Hepatocyte (in vitro differentiated cells): ENCODE data around the gene PIM3.

Experiments
- EZH2phosphoT487 ChIP-seq: fragments of 200-600 bp; sonication (generic); IDR thresholded peaks from one replicate; pipeline ENCODE4 v1.6.1; 2018; ENCODE audit warnings: antibody characterized with exemption, mild to moderate bottlenecking, low read depth, moderate library complexity; ENCODE audit not compliant: unreplicated experiment, severe bottlenecking
- TF ChIP-seq, protein P1 (sequence below): fragments of 200-600 bp; sonication (generic); IDR thresholded peaks from 2 replicates; pipeline ENCODE4 v1.5.1; 2016; ENCODE audit warnings: antibody characterized with exemption, mild to moderate bottlenecking; ENCODE audit not compliant: poor library complexity

DNA sequence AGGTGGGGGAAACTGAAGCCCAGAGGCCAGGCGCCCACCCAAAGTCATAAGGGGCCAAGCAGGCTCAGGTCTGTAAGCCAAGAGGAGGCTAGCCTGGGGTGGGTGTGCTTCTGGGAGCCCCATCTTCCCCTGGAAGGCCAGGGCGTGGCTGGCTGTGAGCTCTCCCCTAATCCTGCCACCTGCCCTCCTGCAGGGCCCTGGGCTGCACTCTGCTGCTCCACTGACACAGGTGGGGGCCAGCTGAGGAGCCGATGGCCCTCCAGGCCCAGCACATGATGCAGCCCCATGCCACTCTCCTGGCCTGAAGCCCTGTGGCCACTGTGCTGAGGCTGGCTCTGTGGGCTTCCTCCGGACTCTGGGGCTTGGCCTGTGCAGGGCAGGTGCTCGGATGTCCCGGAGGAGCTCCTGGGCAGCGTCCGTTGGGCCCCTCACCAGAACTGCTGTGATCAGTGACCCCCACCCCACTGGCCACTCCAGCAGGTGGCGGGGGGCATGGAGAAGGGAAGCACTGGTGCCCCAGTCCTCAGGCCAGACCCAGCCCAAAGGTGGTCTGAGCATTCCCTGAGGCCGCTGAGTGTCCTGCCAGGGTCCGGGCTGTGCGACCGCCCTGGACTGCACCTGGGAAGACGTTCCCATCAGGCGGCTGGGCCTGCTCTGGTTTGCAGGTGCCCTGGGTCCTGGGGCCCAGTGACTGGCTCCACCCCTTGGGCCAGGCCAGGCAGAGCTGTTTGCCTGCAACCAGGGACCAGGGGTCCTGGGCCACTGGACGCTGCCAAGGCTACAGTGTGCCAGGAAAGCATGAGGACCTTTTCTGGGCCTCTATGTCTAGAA is 8.5 kb downstream of the PIM3 start:
- no peak for TF ChIP-seq EZH2phosphoT487
- TF ChIP-seq, protein P1, sequence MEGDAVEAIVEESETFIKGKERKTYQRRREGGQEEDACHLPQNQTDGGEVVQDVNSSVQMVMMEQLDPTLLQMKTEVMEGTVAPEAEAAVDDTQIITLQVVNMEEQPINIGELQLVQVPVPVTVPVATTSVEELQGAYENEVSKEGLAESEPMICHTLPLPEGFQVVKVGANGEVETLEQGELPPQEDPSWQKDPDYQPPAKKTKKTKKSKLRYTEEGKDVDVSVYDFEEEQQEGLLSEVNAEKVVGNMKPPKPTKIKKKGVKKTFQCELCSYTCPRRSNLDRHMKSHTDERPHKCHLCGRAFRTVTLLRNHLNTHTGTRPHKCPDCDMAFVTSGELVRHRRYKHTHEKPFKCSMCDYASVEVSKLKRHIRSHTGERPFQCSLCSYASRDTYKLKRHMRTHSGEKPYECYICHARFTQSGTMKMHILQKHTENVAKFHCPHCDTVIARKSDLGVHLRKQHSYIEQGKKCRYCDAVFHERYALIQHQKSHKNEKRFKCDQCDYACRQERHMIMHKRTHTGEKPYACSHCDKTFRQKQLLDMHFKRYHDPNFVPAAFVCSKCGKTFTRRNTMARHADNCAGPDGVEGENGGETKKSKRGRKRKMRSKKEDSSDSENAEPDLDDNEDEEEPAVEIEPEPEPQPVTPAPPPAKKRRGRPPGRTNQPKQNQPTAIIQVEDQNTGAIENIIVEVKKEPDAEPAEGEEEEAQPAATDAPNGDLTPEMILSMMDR: no peak
